Astrocyte of the cerebellum (primary cell): Measurements from ENCODE around the gene RPRD1A.
A peak's percentile ranks its signal among the peaks of the same experiment; 100 is the strongest.

Source experiments
- DNase-seq: peaks from one replicate; pipeline ENCODE4 v3.0.0-alpha.2; 2011; ENCODE audit warnings: low read depth
- H3K4me3 ChIP-seq: 2 replicates; pipeline ENCODE4 v1.5.1; 2011; ENCODE audit warnings: mild to moderate bottlenecking, low read depth, low read length, moderate library complexity
- in situ Hi-C: cut with HindIII; loops from 2 replicates; pipeline ENCODE4 v1.10.0; 2017; ENCODE audit warnings: low sequenced_read_pairs
- TF ChIP-seq, protein P1 (sequence below): IDR thresholded peaks from 2 replicates; pipeline ENCODE4 v1.5.1; 2012; ENCODE audit warnings: low read length, low read depth, moderate library complexity, mild to moderate bottlenecking; ENCODE audit errors: missing control alignments

Gene RPRD1A

DNA sequence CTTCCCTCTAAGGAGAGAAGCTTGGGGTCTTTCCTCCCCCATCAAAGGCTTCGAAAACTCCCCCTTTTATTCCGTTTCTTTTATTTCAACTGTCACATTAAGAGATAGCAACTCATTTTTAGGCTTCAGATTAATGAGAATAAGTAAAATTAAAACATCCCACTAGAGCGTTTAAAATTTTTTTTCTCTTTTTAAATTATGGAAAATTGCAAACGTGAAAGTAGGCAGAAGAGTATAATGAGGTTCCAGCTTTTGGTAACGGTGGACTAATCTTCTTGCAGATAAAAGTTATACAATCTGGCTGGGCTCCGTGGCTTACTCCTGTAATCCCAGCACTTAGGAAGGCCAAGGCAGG lies 116.8 kb downstream of the RPRD1A start:
- H3K4me3 ChIP-seq: peak overlapping the region; percentile 64
- in situ Hi-C loops: no loop called here

DNA sequence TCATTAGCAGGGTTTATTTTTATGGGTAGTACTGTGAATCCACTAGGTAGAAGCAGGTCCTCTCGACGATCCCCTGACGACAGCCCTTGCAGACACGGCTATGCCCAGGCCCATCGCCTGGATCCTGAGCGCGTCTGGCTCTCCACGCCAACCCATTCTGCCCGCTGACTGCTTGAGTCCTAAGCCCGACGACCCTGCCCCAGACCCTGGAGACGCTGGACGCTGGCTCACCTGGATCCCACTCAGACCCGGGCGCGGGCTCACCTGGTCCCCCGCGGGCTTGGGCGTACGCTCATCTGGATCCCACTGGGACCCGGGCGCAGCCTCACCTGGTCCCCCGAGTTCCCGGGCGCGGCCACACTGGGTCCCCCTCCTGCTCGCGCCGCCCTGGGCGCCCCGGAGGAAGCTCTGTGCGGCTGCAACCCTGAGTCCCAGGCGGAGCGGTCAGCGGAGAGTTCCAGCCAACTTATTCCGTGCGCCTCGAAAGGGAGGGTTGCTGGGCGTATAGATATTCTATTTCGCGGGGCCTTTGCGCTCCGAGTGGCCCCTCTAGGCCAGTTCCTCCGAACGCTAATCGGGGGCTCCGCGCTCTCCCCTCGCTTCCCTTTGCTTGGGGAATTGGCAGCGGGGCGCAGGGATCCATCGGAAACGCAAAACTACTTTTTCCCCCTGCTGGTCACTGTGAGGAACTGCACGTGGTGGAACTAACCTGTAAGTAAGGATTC lies 117.3 kb downstream of the RPRD1A start:
- in situ Hi-C loops: no loop called here
- TF ChIP-seq, protein P1, sequence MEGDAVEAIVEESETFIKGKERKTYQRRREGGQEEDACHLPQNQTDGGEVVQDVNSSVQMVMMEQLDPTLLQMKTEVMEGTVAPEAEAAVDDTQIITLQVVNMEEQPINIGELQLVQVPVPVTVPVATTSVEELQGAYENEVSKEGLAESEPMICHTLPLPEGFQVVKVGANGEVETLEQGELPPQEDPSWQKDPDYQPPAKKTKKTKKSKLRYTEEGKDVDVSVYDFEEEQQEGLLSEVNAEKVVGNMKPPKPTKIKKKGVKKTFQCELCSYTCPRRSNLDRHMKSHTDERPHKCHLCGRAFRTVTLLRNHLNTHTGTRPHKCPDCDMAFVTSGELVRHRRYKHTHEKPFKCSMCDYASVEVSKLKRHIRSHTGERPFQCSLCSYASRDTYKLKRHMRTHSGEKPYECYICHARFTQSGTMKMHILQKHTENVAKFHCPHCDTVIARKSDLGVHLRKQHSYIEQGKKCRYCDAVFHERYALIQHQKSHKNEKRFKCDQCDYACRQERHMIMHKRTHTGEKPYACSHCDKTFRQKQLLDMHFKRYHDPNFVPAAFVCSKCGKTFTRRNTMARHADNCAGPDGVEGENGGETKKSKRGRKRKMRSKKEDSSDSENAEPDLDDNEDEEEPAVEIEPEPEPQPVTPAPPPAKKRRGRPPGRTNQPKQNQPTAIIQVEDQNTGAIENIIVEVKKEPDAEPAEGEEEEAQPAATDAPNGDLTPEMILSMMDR: peak; percentile 94
- peak; percentile 52 for DNase-seq
- peak overlapping the region; percentile 64 for H3K4me3 ChIP-seq

More for the DNA sequence above, 116.8 kb downstream of the RPRD1A start:
- TF ChIP-seq, protein P1: no peak
- no peak for DNase-seq

DNA sequence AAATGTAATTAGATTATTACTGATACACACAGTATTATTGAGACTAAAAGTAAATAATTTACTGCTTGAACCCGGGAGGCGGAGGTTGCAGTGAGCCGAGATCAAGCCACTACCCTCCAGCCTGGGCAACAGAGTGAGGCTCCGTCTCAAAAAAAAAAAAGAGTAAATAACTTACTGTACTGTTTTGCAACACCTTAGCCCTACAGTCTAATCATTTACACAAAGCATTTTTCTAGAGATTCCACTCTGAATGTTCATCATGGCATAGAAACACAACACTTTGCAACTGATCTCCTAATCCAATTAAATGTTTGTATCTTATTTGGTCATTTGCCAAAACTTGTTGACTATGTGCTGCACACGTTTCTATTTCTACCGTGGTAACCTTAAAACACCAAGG lies 118.3 kb downstream of the RPRD1A start:
- in situ Hi-C loops: no loop called here
- DNase-seq: no peak
- H3K4me3 ChIP-seq: no peak overlapping the region
- TF ChIP-seq, protein P1: no peak

DNA sequence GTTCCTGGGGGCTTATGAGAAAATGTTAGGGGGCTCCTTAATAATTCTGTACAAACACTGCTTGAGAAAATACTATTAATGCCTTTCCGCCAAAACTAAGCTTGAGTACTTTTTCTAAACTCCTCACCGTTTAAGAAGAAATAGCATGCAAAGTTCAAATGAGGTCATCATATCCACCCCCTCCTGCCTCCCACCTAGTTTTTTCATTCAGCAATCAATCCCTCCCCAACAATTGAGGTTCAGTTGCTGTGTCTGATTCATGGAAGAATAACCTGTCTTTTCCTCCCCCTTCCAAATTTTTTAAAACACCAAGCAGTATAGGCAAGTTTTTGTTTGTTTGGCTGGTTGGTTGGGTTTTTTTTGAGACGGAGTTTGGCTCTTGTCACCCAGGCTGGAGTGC lies 119.3 kb downstream of the RPRD1A start:
- TF ChIP-seq, protein P1: no peak
- no peak for DNase-seq
- in situ Hi-C loops: no loop called here
- no peak overlapping the region for H3K4me3 ChIP-seq

DNA sequence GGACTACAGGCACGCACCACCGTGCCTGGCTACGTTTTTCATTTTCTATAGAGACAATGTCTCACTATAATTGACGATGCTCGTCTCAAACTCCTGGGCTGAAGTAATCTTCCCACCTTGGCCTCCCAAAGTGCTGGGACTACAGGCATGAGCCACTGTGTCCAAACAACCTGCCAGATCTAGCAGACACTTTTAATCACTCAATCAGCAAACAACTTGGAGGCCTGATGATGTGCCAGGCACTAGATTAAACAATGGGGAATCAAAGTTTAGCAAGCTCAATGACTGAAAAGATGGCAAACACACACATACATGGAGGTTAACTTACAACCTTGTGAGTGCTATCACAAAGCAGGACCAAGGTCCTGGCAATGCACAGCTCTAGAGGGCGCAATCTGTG lies 124.7 kb downstream of the RPRD1A start:
- TF ChIP-seq, protein P1: no peak
- in situ Hi-C loops: no loop called here
- H3K4me3 ChIP-seq: no peak overlapping the region
- no peak for DNase-seq

DNA sequence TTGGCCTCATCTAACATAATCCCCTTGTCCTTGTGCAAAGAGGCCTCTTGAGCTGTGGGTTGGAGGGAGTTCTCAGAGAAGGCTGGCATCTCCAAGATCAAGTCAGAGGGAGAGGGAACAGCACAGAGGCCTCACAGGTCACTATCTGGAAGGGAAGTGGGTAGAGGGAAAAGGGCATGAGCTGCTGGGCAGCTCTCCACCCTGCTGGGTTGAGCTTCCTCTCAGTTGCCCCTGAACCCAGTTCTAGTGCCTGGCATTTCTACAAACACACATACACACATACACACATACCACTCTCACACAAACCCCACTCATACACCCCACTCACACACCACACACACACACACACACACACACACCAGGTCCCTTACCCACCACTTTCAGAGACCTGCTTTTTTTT lies 125.2 kb downstream of the RPRD1A start:
- no peak for DNase-seq
- TF ChIP-seq, protein P1: no peak
- H3K4me3 ChIP-seq: no peak overlapping the region
- in situ Hi-C loops: no loop called here
